Measurements from ENCODE around the gene MBP.

Gene MBP

DNA sequence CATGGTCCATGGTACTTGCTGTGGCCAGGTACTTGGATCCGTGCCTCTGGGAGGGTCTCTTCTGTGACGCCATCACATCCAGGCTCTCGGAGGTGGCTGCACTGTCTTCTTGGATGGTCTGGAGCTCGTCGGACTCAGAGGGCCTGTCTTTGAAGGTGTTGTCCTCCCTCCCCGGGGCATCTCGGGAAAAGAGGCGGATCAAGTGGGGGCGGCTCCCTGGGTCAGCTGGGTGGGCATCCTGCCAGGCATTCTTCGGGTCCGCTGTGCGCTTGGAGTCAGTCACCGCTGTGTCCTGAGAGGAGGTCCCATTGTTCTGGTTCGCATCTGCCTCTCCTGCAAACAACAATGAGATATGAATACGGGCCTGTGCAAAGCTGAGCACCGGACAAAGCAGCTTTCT is 115.6 kb downstream of the MBP start:
- no peak for DNase-seq

DNA sequence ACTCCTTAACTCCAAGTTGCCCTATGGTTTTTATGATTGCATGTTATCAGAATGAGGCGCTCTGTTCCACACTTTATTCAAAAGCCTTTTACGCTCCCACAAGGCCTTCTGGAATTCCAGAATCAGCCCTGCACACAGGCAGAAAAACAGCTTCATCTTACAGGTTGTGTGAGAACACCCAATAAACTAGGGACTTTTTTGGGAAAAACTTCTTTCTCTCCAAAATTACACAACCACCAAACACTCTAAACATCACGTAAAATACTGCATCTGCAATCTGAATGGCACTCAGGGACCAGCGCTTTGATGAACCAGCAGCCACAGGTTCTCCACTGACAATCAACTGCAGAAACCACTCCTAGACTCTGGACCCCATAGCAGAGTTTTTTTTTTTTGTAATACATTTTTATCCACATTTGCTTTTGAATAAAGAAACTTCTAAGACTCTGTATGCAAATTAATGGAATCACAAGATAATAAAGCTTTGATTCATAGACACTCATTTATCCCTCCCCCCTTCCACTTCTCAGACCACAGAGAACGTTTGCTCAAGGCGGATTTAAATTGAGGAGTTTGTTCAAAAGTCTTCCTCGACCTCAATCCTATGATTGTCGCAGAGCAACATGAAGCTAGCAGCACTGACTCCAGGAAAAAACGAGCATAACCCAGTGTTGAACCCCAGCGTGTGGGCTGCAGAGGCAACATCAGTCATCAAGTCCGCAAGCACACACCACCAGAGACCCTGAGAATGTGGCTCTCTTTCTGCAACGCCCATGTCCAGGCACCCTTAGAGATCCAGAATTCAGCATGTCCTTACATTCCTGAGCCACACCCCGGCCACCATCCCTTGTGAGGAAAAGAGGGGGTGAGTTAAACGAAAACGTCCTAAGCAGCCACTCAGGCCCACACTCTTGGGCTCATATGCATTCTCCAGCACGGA is 116.5 kb downstream of the MBP start:
- DNase-seq: no peak

DNA sequence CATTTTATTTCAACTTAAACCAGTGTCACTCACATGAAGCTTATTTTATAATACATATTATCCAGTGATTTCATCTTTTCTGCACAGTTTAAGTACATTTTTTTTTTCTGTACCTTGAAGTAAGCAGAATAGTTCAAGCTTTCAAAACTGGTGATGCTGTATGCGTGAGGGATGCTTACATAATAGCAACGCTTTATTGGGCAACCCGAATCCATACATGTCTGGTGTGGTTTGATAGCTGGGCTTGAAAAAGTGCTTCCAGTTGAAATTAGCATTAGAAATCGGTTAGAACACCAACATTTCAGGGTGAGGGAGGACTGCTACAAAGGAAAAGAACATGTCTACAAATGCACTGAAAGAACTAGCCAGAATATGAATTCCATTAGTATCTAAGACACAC is 117.4 kb downstream of the MBP start:
- DNase-seq: no peak

DNA sequence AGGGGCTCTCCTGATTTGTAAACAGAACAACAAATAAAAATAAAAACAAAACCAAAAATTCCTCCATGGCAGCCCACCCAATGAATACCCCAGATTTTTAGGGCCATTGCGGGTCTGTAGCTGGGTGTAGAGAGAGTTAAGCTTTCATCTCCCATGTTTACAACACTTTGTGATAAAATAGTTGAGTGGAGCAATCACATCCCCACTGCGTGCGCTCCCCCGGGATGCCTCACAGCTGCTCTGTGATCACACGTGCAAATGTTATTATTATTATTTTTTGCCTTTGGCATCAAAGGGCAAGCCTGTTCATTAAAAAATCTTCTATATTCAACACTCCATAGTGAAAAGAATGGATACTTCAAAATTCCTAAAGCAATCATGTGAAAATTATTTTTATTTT is 118.0 kb downstream of the MBP start:
- DNase-seq: no peak

DNA sequence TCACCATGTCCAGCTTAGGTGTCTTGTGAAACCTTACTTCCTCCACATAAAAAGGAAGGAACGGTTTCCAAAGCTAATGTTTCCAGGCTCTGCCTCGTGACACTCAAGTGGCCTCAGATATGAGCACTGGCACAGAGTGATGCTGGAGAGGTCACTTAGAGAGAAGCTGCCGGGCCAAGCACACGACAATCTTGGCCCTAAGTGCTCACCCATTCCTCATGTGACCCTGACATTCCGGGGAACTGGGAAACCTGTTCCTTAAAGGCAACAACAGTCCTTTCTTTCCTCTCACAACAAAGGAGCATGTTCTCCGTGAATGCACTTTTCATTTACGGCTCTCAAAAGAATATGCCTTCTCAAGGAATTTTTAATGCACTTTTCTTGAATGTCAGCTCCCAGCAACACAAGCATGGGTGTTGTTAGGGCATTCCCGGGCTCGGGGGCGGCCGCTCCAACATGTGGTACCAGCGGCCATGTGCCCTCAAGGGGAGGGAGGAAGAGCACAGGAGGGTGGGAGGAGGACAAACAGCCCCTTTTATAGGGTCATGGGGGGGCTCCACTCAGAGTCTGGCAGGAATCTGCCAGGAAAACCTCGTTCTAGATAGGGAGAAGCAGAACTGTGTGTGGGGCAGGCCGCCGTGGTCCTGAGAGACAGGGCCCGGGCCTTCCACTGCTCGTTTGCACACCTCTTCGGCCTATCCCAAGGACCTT is 118.6 kb downstream of the MBP start:
- DNase-seq: no peak

DNA sequence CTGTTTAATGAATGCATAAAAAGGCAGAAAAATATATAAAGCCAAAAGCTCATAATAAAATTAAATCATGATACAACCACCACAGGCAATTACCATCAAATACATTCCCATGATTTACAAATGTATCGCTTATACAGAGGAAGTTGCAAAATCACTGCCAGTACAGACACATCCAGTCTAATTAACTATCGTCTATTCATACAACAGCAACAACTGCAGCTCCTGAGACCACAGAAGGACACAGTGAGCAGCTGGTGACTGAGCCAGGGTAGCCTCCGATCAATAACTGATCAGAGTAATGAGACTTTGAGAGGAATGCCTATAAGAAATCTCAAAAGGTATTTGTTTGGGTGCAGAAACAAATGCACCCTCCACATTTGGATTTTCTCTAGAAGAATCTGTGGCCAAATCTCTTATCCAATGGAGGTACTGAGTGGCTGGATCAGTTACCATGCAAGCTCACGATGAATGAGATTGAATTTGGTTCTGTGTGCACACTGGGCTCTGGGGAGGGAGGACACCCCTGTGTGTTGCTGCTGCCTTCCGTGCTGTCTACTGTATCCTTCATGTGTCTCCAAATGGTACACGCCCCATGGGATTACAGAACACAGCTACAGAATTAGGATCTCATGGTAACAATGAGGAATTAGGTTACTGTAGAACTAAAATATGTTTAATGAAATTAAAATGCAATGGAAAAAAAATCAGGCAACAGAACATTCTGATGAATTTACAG is 119.6 kb downstream of the MBP start:
- DNase-seq: no peak

DNA sequence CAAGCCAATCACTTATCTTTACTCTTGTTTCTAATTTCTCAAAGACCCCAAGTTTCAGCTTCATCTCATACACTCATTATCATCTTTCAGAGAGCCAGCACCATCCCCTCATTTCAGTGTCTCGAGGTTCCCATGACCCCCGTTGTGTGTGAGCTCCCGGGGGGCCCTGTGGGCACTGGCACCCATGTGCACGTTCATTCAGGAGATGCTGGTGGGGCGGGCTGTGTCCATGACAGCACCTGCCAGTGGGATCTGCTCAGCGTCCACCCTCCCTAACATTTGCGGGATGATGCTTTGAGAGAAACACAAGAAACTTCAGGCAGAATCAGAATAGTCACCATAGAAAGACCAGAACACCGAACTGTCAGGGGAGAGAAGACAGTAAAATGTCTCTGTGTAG is 120.5 kb downstream of the MBP start:
- no peak for DNase-seq

DNA sequence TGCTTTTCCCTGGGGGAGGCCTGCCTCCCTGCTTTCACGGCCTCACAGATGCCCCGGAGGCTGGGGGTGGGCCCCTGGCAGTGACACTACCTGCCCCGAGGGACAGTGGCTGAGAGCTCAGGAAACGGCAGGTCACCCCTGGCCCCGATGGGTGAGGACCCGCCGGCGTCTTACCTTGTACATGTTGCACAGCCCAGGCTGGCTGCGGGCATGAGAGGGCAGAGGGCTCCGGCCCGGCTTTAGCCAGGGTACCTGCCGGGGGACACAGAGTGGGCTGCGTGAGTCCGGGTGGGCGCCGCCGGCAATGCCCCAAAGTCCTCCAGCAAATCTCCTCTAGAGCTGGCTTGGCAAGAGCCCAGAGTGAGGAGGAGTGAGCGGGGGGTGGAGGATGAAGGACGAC is 122.9 kb downstream of the MBP start:
- no peak for DNase-seq

DNA sequence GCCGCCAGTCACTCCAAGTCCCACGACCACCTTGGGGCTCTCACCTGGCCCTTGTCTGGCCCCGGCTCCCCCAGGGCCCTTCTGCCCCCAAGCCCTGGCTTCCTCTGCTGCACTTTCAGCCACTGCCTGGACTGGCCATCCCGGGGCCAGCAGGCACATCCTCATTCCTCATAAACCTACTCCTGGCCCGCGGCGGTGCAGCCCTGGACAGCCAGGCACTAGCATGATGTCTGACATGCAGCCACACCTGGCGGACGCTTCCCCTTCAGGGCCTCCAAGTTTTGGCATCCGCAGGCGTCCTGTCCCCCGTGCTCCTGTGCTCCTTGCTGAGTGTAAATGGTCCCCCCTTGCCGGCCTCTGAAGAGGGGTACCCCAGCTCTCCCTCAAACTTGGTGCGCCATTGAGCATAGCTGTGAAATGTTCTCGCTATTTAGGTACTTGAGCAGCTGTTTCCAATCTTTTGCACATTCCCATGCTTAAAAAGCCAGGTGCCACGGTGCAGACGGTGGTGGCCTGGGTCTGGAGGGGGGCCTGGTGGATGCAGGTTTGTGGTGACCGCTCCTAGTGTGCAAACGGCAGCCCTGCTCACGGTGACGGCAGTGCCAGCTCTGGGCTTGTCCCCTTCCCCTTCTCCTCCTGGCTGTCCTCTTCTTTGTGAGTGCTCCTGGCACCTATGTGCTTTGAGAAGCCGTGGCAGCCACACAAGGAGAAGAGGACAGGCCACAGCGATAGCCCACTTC is 123.8 kb downstream of the MBP start:
- DNase-seq: no peak

DNA sequence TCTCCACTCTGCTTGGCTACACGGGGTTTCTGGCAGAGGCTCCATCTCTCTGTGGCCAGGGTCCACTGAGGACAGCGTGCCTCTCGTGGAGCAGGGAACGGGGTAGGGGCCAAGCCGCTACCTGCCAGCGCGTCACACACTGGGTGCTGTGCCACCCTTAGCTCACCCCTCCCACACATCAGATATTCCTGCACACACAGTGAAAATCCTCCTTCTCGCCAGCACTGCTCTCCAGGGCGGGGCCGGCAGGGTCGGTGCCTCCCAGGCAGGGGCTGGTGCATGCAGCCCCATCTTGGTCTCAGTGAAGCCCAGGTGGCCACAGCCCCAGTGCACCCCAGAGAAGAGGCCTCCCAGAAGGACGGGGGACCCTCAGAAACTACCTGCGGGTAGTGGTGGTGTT is 124.6 kb downstream of the MBP start:
- DNase-seq: no peak

DNA sequence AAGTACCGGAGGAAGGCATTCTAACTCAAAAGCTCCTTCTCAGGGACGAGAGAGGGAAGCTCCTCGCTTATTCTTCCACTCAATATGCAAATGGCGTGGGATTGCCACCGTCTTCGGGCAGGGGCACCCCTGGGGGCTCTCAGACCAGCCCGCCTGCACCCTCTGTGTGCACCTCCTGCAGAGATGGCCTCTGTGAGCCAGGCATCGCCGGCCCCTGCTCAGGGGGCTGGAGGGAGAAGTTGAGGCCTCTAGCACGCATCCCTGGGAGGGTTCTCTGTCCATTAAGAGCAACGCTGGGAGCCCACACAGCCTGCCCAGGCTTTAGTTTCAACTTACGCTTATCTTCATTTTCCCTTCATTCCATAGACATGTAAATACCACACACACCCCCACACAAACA is 125.3 kb downstream of the MBP start:
- no peak for DNase-seq

DNA sequence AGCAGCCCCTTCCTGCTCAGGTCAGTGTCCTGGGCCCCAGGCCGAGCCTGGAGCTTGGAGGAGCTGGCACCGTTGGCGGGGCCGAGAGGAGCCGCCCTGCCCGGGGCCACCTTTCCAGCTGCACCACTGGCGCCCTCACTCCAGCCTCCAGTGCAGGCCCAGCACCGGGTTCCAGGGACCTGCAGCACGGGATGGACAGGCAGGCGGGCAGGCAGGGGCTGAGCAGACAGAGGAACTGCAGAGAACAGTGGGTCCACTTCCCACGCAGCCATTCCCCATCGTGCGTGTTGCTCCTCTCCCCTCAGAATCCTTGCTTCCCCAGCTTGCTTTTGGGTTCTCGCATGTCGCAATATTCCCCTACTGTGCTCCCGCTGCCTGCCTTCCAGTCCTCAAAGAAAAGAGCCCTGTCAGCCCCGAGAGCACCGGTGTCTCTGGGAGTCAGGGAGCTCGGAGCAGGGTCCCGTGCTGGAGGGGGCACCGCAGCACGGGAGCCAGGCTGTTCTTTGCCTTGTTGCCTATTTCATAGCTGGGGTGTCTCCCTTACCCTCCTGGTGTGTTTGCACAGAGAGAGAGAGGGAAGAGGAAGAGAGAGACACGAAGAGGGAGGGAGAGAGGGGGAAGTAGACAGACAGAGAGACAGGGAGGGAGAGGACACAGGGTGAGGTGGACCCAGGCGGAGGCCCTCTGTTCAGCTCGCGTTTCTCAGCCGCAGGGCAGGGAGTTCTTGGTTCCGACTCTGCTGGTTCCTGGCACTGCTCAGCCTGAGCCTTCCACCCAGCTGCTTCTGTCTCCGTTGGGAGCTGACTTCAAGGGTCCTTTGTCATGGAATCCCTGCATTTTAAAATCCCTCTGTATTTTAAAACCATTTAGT is 126.0 kb downstream of the MBP start:
- DNase-seq: no peak

DNA sequence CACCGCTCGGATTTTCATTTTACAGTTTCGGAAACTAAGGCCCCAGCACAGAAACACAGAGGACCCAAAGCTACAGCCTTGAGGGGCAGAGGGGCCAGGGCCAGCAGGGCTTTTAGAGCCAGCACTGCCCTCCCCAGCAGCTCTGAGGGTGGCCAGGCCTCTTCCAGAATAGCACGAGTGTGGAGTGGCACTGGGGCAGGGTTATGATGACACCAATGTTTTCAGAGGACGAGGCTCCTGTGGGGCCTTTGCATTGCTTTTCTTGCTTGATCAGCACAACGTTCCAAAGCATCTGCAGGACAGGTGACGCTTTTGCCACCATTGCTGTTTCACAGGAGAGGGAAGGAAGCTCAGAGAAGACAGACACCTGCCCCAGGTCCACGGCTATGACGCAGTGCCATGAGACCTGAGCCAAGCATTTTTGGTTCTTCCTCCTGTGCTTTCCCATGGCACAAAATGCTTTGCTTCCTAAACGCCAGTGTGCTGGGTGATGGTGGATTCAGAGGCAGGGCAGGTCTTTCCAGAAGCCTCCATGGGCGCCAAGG is 126.9 kb downstream of the MBP start:
- DNase-seq: no peak

DNA sequence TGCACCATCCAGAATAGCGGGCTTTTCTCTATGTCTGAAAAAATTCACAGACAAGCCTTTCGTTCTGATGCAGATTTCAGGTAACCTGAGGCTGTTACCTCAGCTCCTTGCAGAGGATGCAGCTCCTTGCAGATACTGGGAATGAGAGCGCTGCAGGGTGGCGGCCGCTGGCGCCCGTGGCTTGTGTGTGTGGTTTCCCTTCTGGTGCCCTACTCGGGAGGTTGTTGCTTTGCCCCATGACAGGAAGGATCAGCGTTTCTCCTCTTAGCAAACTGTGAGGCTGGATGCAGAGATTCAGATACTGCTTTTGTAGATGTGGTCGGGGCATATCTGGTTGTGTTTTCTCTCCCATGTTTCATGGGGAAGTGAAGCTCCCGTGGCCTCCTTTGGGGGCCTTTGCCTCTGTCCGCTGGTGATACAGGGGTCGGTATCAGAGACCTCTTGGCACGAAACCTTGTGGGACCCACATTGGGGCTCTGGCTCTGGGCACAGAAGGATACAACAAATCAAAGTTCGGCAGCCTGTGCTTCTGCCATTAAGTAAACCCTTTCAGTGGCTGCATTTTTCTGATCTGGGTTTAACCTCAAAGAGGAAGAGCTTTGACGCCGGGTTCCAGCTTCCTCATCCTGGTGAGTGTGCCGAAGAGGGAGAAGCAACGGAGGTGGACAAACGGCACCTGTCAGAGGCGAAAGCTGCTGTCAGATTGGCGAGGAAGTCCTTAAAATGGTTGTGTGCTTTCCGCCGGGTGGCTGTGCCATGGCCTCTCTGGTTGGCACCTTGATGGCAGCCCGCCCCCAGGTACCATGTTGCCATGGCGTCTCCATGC is 127.8 kb downstream of the MBP start:
- no peak for DNase-seq

DNA sequence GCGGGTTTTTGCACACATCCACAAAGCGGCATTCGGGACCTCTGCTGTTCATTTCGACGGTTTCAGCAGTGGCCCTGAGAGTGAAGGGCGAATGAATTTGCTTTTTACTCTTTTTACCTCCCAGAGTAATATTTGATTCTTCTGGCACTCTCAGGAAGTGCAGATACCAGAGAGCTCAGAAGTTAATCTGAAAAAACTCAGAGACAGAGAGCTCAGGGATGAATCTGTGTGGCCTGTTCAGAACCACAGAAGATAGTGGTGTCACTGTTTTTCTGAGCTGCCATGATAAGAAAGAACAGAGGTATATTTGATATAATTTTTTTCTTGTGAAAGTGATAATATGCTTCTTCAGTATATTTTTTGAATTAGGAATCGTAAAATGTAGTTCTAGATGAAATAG is 129.3 kb downstream of the MBP start:
- peak; percentile 50 for DNase-seq

DNA sequence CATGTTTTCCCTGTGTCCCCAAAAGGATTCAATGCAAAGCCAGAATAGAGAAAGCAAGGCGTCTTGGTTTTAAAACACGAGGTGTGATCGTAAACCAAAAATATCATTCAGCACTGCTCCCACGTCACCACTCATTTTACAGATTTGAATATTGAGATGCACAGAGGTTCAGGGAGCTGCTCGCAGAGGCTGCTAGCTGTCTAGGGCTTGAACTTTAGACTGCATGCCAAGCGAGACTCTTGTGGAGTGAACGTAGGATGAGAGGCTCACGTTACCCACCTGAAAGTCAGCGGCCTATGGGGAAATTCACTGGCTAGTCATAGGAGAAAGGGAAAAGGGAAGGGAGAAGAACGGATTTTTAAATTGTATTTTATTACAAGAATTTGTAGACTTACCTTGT is 130.1 kb downstream of the MBP start:
- DNase-seq: no peak

DNA sequence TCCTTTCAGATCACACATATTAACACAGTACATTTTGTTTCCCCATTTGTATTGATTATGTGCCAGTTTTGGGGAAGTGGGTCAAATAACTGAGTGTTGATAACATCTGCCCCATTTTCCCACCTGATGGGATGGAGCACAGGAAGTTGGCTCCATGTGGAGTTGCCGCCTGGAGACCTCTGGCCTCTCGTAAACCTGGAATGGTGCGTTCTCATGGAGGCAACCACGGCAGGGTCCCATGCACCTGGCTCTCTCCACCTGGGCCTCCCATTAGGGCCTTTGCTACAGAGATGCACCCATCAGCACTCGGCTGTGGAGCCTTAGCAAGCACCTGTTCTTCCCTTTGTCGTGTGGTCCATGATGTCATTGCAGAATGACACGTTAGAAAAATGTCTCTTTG is 130.6 kb downstream of the MBP start:
- no peak for DNase-seq

DNA sequence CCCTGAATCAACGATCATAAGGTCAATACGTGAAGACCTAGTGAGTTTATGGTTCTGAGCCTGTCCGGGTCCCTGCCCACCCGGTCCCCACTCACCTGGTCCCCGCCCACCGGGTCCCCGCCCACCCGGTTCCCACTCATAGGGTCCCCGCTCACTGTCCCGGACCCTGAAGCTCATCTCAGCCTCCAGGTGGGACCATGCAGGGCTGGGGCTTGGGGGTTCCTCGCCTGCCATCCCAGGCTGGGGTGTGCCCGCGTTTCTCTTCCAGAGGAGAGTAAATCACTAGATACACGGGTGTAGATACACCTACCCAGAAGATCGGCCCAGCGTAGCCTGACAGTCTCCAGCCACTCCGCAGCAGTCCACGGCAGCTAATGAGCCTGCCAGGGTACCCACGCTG is 131.5 kb downstream of the MBP start:
- DNase-seq: no peak

DNA sequence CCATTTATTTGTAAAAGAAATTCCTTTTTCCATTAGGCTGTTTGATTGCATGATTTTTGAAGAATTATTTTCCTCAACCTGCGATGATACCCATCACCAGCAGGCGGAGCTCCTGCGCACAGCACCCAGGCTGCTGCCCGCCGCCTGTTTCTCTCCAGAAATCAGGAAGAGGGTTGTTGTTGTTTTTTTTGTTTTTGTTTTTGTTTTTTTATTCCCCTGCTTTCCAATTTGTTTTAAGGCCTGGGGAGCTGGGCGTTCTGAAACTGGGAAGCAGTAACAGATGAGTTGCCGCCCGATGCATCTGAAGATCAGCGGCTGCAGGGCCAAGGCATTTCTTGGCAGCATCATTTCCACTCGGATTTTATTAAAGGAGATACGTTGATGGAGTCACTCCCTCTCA is 132.1 kb downstream of the MBP start:
- DNase-seq: peak; percentile 42

DNA sequence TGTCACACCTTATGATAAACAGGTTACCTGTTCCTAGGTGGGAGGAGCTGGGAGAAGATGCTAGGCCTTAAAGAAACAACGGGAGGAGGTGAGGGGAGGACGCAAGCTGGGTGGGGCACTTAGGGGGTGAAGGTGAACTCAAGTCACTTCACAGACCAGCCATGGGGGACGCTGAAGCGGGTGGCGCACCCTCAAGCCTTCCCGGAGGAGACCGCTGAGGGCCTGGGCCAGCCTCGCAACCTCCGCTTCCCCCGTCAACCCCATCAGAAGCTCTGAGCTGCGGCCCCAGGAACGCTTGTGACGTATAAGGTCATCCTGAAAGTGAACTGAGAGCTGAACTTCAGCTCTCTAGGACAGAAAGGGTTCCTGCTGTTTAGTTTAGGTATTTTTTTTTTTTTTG is 133.5 kb downstream of the MBP start:
- DNase-seq: no peak

Data from hematopoietic multipotent progenitor cell treated with erythropoietin and hydrocortisone succinate and interleukin-3 and kit ligand, for 8 days (in vitro differentiated cells).